A673 (cell line): Measurements from ENCODE around the gene TRPM2. TPM values are rescaled to one million over a fixed set of nuclear protein-coding genes. Genes with fewer than 3 reads are reported as not detected.

Experiments used
- BruUV-seq: library from RNA; stranded (reverse); fragments of 400-500 nt; replicated peaks from 2 replicates; lab custom pipeline; 2021; lab: Mats Ljungman, UMichigan
- CTCF ChIA-PET: fragments of 300-600 bp; sonication (Branson Sonifier 250); formaldehyde crosslinking; loops from one replicate; lab custom pipeline; 2022; ENCODE audit warnings: antibody characterized with exemption; lab: Charles Lee
- POLR2A ChIA-PET: fragments of 300-600 bp; sonication (Branson Sonifier 250); formaldehyde crosslinking; loops from one replicate; lab custom pipeline; 2022; ENCODE audit warnings: antibody characterized with exemption; ENCODE audit not compliant: low non-redundant PET; lab: Charles Lee
- DNase-seq: peaks from one replicate; pipeline ENCODE4 v3.0.0-alpha.2; 2015; ENCODE audit warnings: low spot score
- H3K27ac ChIP-seq: fragments of 200-600 bp; sonication (generic); 2 replicates; pipeline ENCODE4 v1.5.1; 2016; ENCODE audit warnings: mixed run types, low read depth, mild to moderate bottlenecking, mixed read lengths, antibody characterized with exemption, low read length; ENCODE audit not compliant: poor library complexity, severe bottlenecking
- H3K27me3 ChIP-seq: fragments of 200-600 bp; sonication (generic); replicated peaks from 2 replicates; pipeline ENCODE4 v1.6.1; 2017; ENCODE audit warnings: mixed run types, low read depth, mild to moderate bottlenecking, mixed read lengths, antibody characterized with exemption, low read length; ENCODE audit not compliant: insufficient read depth, poor library complexity
- H3K36me3 ChIP-seq: fragments of 200-600 bp; sonication (generic); 2 replicates; pipeline ENCODE4 v1.6.1; 2016; ENCODE audit warnings: mixed run types, mild to moderate bottlenecking, mixed read lengths, antibody characterized with exemption, low read length; ENCODE audit not compliant: insufficient read depth, poor library complexity, severe bottlenecking
- H3K4me1 ChIP-seq: fragments of 200-600 bp; sonication (generic); 2 replicates; pipeline ENCODE4 v1.6.1; 2017; ENCODE audit warnings: mixed run types, mild to moderate bottlenecking, mixed read lengths, antibody characterized with exemption, low read length; ENCODE audit not compliant: insufficient read depth, poor library complexity, severe bottlenecking
- H3K4me3 ChIP-seq: fragments of 200-600 bp; sonication (generic); 2 replicates; pipeline ENCODE4 v1.5.1; 2016; ENCODE audit warnings: low read depth, mixed run types, mild to moderate bottlenecking, mixed read lengths, low read length; ENCODE audit not compliant: poor library complexity, severe bottlenecking
- H3K9me3 ChIP-seq: fragments of 200-600 bp; sonication (generic); 2 replicates; pipeline ENCODE4 v1.6.1; 2016; ENCODE audit warnings: mixed run types, low read depth, mild to moderate bottlenecking, mixed read lengths, antibody characterized with exemption, low read length; ENCODE audit not compliant: poor library complexity, severe bottlenecking
- EZH2 ChIP-seq: fragments of 200-600 bp; sonication (generic); IDR thresholded peaks from 2 replicates; pipeline ENCODE4 v1.6.1; 2017; ENCODE audit warnings: borderline replicate concordance, low read depth, mild to moderate bottlenecking, mixed read lengths, antibody characterized with exemption, low read length; ENCODE audit not compliant: poor library complexity, severe bottlenecking
- intact Hi-C: fragments of 100-400 bp; cut with micrococcal nuclease; formaldehyde crosslinking; loops from one replicate; pipeline ENCODE4 v1.10.0; 2022; ENCODE audit not compliant: unreplicated experiment
- total RNA-seq: library from RNA; stranded (reverse); gene quantifications from 2 replicates; pipeline ENCODE4 v1.2.3, GENCODE V29; 2021
- TF ChIP-seq, protein P1 (sequence below): fragments of 300-800, 200-600 bp; sonication (generic); conservative IDR thresholded peaks from 2 replicates; pipeline ENCODE4 v1.5.1; 2017; ENCODE audit warnings: low read depth, mild to moderate bottlenecking, antibody characterized with exemption, low read length, moderate library complexity, mixed read lengths

TRPM2 gene
- total RNA-seq, 1 experiment from 2014 or later = 0.21 TPM

DNA sequence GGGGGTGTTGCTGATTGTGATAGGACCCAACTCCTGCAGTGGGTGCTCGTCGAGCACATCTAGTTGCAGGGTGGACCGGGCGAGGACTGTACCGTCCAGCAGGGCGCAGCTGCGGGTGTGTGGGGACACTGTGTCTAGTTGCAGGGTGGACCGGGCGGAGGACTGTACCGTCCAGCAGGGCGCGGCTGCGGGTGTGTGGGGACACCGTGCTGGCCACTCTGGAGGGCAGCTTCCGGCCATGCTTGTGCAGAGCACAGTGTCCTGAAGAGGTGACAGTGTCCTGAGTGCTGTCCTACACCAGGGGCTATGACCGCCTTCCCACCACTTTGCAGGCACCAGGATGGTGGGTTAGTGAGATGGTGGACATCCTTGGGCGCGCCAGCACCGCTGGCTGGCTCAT, 4.6 kb upstream of the TRPM2 start:
- TF ChIP-seq, protein P1, sequence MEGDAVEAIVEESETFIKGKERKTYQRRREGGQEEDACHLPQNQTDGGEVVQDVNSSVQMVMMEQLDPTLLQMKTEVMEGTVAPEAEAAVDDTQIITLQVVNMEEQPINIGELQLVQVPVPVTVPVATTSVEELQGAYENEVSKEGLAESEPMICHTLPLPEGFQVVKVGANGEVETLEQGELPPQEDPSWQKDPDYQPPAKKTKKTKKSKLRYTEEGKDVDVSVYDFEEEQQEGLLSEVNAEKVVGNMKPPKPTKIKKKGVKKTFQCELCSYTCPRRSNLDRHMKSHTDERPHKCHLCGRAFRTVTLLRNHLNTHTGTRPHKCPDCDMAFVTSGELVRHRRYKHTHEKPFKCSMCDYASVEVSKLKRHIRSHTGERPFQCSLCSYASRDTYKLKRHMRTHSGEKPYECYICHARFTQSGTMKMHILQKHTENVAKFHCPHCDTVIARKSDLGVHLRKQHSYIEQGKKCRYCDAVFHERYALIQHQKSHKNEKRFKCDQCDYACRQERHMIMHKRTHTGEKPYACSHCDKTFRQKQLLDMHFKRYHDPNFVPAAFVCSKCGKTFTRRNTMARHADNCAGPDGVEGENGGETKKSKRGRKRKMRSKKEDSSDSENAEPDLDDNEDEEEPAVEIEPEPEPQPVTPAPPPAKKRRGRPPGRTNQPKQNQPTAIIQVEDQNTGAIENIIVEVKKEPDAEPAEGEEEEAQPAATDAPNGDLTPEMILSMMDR = no peak
- Histone ChIP-seq H3K4me1 (no peaks in the 10 kb centered on the region), H3K4me3 (no peak overlapping the region), H3K36me3 (no peaks in the 10 kb centered on the region), H3K27ac (no peak overlapping the region), H3K9me3 (no peaks in the 10 kb centered on the region), H3K27me3 (peaks cover 32% of the 10 kb centered on the region)
- intact Hi-C loops = no loop called here
- DNase-seq = no peak
- BruUV-seq = no TSS peak
- POLR2A ChIA-PET = no interaction called here
- CTCF ChIA-PET = no interaction called here

DNA sequence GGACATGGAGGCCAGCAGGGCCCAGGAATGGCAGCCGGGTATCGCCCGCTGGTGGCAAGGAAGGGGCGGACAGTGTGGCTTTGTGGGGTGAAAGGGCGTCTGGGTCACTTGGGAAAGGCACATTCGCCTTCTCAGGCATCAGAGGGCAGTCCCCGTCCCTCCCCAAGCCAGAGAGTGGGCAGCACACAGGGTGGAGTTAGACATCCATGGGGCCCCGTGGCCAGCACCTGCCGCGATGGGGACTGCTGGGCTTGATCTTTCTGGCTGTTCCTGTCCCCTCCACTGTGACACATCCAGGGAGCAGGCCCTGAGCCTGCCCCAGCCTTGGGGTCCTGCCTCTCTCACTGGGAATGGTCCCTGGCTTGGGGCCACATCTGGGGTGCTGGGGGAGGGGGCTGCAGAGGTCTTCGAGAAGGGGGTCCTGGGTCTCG, 4.0 kb upstream of the TRPM2 start:
- H3K4me1 ChIP-seq = no peaks in the 10 kb centered on the region
- peaks cover 32% of the 10 kb centered on the region for H3K27me3 ChIP-seq
- DNase-seq = no peak
- CTCF ChIA-PET = no interaction called here
- POLR2A ChIA-PET = no interaction called here
- no peaks in the 10 kb centered on the region for H3K36me3 ChIP-seq
- TF ChIP-seq, protein P1 = no peak
- H3K4me3 ChIP-seq = no peak overlapping the region
- no peak overlapping the region for H3K27ac ChIP-seq
- no TSS peak for BruUV-seq
- no peaks in the 10 kb centered on the region for H3K9me3 ChIP-seq
- intact Hi-C loops = no loop called here

DNA sequence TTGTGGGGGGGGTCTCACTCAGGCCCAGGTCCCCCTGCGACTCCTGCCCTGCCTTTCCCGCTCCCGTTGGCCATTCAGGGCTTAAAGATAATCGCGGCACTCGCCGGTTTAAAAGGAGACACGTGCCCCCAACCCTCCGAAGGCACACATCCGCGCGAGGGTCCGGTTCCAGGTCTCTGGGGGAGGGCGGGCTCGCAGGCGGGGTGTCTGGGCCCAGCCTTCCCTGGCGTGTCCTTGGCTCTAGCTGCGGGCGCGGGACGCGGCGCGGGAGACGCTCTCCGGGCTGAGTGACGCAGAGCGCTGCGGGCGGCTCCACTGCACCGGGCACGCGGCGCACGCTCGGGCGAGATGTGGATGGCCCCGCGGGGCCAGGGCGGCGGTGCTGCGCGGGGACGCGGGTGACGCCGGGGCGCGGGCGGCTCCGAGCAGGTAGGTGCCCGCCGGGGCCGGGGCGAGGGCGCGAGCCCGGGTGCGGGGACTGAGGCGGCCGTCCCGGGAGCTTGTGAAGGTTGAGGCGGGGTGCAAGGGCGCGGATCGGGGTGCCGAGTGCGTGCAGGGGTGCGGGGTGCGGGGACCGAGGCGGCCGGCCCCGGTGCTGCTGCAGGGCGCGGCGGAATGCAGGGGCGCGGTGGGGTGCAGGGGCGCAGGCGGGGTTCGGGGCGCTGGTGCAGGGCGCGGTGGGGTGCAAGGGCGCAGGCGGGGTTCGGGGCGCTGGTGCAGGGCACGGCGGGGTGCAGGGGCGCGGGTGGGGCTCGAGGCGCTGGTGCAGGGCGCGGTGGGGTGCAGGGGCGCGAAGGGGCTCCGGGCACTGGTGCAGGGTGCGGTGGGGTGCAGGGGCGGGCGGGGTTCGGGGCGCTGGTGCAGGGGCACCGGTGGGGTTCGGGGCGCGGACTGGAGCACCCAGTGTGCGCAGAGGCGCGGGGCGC, 3.3 kb upstream of the TRPM2 start:
- H3K9me3 ChIP-seq = no peaks in the 10 kb centered on the region
- CTCF ChIA-PET = no interaction called here
- TF ChIP-seq EZH2 = peak; percentile 85
- TF ChIP-seq, protein P1 = no peak
- H3K27me3 ChIP-seq = peaks cover 32% of the 10 kb centered on the region
- no peak overlapping the region for H3K4me3 ChIP-seq
- no peaks in the 10 kb centered on the region for H3K4me1 ChIP-seq
- intact Hi-C loops = loop anchor here (10.0 kb wide), 1 partner anchor 105 kb away; the partner anchor contains the start of gene LRRC3
- no TSS peak for BruUV-seq
- H3K36me3 ChIP-seq = no peaks in the 10 kb centered on the region
- POLR2A ChIA-PET = no interaction called here
- H3K27ac ChIP-seq = no peak overlapping the region
- DNase-seq = no peak
